Ovary (tissue), 9 donors: Measurements from ENCODE around the gene GOLGA7B. TPM values are rescaled to one million over a fixed set of nuclear protein-coding genes. Genes with fewer than 3 reads are reported as not detected.

Experiments used
- DNase-seq, 5 donors: peaks; one replicate each; pipeline ENCODE4 v3.0.0-alpha.2; 2019 to 2020
- H3K27ac ChIP-seq, 2 donors: fragments of 200-600 bp; one replicate each; pipeline versions ENCODE4 v1.5.1 to v1.8.0; 2019 to 2022
- H3K27me3 ChIP-seq: fragments of 200-600 bp; one replicate; pipeline ENCODE4 v1.8.0; 2022
- H3K36me3 ChIP-seq: fragments of 200-600 bp; sonication (generic); one replicate; pipeline ENCODE4 v1.5.1; 2019
- H3K4me1 ChIP-seq: one replicate; pipeline ENCODE4 v1.8.1; 2013; ENCODE audit warnings: mild to moderate bottlenecking, moderate library complexity; ENCODE audit not compliant: insufficient read depth
- H3K4me3 ChIP-seq: fragments of 200-600 bp; sonication (generic); one replicate; pipeline ENCODE4 v1.5.1; 2017
- H3K9me3 ChIP-seq, 2 donors: fragments of 200-600 bp in 1 of 2; sonication (generic) in 1 of 2; one replicate each; pipeline versions ENCODE4 v1.5.1 to v1.8.1; 2013 to 2019; ENCODE audit warnings: mild to moderate bottlenecking in 1 of 2, moderate library complexity in 1 of 2
- EP300 ChIP-seq: sonication (generic); formaldehyde crosslinking; IDR thresholded peaks from one replicate; pipeline ENCODE4 v1.6.1; 2017; ENCODE audit warnings: antibody characterized with exemption
- POLR2A ChIP-seq: fragments of 450-650 bp; IDR thresholded peaks from one replicate; pipeline ENCODE4 v1.6.1; 2017; ENCODE audit warnings: antibody characterized with exemption, mild to moderate bottlenecking, moderate library complexity
- WGBS, 3 donors: extraction: QIAGEN DNeasy Blood & Tissue Kit in 1 of 3; methylation state at CpG; one replicate each; pipeline versions ENCODE4 v1.1.5 to v1.1.7; 2013 to 2017; 5-methylcytosine and 5-hydroxymethylcytosine counted together
- intact Hi-C, 4 donors: fragments of 100-400 bp; cut with DNase I; formaldehyde crosslinking; loops; one replicate each; pipeline versions ENCODE4 v1.11.0 to v1.15.1; 2022 to 2023
- polyA plus RNA-seq, 2 donors: library from polyadenylated mRNA; stranded (reverse); fragments of 200-250 nt in 1 of 2; fragments of 350-450 nt in 1 of 2; fragmentation: Illumina TruSeq in 1 of 2; extraction: RNeasy Lipid Tissue Mini Kit (QIAGEN cat#74804) in 1 of 2; gene quantifications; one replicate each; pipeline ENCODE4 v1.2.3, GENCODE V29; 2013 to 2014
- total RNA-seq, 7 donors: library from RNA; depleted of rRNA in 2 of 7; stranded (reverse); fragments of >200 nt in 2 of 7; fragmentation: NEBNext Ultra II Directional in 3 of 7; extraction: Animal tissue kit (Norgen Biotek cat#: 25700) in 3 of 7; gene quantifications; one replicate each; pipeline versions ENCODE4 v1.1.0 to v1.2.4, GENCODE V29; 2016 to 2023
- TF ChIP-seq, protein P1 (sequence below), 3 donors: fragments of 450-650 bp in 2 of 3; fragments of 200-600 bp in 1 of 3; IDR thresholded peaks; one replicate each; pipeline versions ENCODE4 v1.5.1 to v1.8.0; 2016 to 2022; ENCODE audit warnings: antibody characterized with exemption in 3 of 3, mild to moderate bottlenecking in 1 of 3
- donor health status: DM: no; HTN: no; CAD: no; lungs with moderate emphysema.
- donor health status: DM: no; HTN: no; CAD: no.
- donor health status: Bipolar disorder and iron deficiency.
- donor health status: DM: yes; HTN: yes; CAD: no.
- donor health status: DM: no; HTN: no; CAD: no.
- donor health status: DM: yes; HTN: yes; CAD: no.

GOLGA7B gene
- total and polyA plus RNA-seq, 9 donors = under 0.01 to 0.30 (median 0.05) TPM; not detected in 2

DNA sequence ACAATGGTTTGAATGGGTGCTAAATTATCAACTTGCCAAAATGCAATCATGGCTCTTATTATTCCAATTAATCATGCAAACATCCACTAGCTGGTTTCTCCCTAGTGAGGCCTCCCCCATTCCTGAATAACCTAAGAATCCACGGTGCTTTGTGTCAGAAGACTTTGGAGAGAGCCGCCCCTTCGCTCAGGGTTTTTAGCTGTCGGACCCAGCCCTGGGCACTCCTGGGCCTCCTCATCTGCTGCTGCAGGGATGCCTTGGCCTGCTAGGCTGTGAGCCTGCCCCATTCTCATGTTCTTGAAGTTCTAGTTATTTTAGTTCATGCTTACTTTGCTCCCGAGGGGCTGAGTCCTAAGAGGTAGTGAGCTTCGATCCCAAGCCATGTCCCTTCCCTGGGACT is 43.7 kb upstream of the GOLGA7B start:
- DNase-seq = no peak
- Histone ChIP-seq H3K9me3 (no peaks in the 10 kb centered on the region), H3K4me1 (no peaks in the 10 kb centered on the region), H3K27me3 (no peaks in the 10 kb centered on the region), H3K36me3 (no peaks in the 10 kb centered on the region), H3K27ac (no peak overlapping the region), H3K4me3 (no peak overlapping the region)
- TF ChIP-seq, protein P1, sequence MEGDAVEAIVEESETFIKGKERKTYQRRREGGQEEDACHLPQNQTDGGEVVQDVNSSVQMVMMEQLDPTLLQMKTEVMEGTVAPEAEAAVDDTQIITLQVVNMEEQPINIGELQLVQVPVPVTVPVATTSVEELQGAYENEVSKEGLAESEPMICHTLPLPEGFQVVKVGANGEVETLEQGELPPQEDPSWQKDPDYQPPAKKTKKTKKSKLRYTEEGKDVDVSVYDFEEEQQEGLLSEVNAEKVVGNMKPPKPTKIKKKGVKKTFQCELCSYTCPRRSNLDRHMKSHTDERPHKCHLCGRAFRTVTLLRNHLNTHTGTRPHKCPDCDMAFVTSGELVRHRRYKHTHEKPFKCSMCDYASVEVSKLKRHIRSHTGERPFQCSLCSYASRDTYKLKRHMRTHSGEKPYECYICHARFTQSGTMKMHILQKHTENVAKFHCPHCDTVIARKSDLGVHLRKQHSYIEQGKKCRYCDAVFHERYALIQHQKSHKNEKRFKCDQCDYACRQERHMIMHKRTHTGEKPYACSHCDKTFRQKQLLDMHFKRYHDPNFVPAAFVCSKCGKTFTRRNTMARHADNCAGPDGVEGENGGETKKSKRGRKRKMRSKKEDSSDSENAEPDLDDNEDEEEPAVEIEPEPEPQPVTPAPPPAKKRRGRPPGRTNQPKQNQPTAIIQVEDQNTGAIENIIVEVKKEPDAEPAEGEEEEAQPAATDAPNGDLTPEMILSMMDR (IDR thresholded peaks at IDR 0.05) = no peak
- TF ChIP-seq EP300 (no peak), POLR2A (no peak)
- intact Hi-C loops = no loop called here
- WGBS, 3 donors = 69 to 72% (median 71%) methylated on average over 6 of the region's 6 CpGs

DNA sequence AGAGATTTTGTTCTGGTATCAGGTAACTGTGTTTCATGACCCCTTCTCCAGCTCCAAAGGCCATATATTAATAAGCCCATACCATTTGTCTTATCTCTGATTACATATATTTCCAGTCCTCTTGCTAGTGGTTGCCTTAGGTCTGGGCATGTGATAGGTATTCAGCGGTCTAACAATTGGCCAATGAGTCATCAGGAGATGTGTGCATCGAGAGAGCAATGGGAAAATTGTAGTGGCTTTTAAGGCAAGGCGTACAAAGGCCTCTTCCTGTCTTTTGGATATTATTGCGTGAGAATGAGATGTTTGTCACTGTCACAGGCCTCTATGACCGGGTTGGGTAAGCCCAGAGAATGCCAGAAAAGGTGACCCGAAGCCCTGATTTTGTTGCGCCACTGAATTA is 39.2 kb upstream of the GOLGA7B start:
- 75 to 90% (median 83%) methylated on average over 7 of the region's 7 CpGs for WGBS, 3 donors
- no peak for DNase-seq
- intact Hi-C loops = no loop called here
- H3K36me3 ChIP-seq = no peaks in the 10 kb centered on the region
- H3K4me3 ChIP-seq = no peak overlapping the region
- no peaks in the 10 kb centered on the region for H3K27me3 ChIP-seq
- TF ChIP-seq, protein P1 (IDR thresholded peaks at IDR 0.05) = no peak
- TF ChIP-seq POLR2A = no peak
- no peak for TF ChIP-seq EP300
- no peaks in the 10 kb centered on the region for H3K9me3 ChIP-seq
- H3K4me1 ChIP-seq = no peaks in the 10 kb centered on the region
- no peak overlapping the region for H3K27ac ChIP-seq

DNA sequence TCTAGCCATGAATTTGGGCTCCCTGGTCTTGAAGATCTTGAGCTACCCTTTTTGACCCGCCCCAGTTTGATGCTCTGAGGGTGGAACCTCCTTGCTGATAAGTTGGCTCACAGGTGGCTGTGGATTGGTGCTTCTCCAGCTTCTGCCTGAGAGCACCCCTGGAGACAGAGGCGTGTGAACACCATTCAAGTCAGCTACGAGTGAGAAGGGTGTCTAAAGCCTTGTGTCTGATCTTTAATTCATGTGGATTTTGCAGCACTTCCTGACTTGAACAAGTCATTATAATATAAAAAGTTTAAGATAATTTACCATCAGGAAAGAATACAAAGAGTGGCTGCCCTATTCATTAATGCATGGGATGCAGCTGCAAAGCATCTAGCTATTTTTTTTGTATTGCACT is 37.7 kb upstream of the GOLGA7B start:
- TF ChIP-seq, protein P1 (IDR thresholded peaks at IDR 0.05) = no peak
- TF ChIP-seq POLR2A (no peak), EP300 (no peak)
- Histone ChIP-seq H3K27ac (no peak overlapping the region), H3K36me3 (no peaks in the 10 kb centered on the region), H3K27me3 (no peaks in the 10 kb centered on the region), H3K4me1 (no peaks in the 10 kb centered on the region), H3K4me3 (no peak overlapping the region), H3K9me3 (no peaks in the 10 kb centered on the region)
- 54 to 58% (median 54%) methylated on average over 3 of the region's 3 CpGs for WGBS, 3 donors
- intact Hi-C loops = no loop called here
- no peak for DNase-seq

DNA sequence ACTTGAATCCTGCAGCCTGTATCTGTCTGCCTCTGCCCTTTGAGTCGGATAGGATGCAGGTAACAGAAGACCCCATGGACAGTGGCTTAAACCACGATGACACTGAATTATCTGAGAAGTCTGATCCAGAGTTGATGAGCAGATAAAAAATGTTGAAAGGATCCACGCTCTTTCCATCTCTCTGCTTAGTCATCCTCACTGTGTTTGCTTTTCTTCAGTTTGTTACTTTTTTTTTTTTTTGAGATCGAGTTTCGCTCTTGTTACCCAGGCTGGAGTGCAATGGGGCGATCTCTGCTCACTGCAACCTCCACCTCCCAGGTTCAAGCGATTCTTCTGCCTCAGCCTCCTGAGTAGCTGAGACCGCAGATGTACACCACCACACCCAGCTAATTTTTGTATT is 36.9 kb upstream of the GOLGA7B start:
- 64 to 71% (median 70%) methylated on average over 8 of the region's 8 CpGs for WGBS, 3 donors
- Histone ChIP-seq H3K36me3 (no peaks in the 10 kb centered on the region), H3K4me3 (no peak overlapping the region), H3K4me1 (no peaks in the 10 kb centered on the region), H3K9me3 (no peaks in the 10 kb centered on the region), H3K27ac (no peak overlapping the region), H3K27me3 (no peaks in the 10 kb centered on the region)
- intact Hi-C loops = no loop called here
- no peak for DNase-seq
- TF ChIP-seq, protein P1 (IDR thresholded peaks at IDR 0.05) = no peak
- TF ChIP-seq POLR2A = no peak
- TF ChIP-seq EP300 = no peak

DNA sequence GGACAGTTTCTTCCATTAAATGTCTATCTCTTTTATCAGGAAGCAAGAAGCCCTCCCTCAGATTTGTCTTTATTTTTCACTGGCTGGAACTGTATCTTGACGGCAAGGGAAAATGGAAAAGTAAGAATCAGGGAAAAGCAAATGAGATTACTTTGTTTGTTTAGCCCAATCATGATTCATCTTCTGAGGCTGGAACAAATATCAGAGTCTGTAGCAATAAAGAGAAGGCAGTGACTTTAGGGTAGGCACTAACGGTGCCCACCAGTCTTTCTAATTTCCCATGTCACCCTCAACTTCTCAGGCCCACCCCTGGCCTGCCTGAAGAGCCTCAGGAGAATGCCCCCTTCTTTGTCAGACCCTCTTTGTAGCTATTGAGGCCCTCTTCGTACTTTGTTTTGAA is 36.3 kb upstream of the GOLGA7B start:
- DNase-seq = no peak
- H3K27me3 ChIP-seq = no peaks in the 10 kb centered on the region
- 42 to 79% (median 59%) methylated on average over 3 of the region's 3 CpGs for WGBS, 3 donors
- H3K4me1 ChIP-seq = no peaks in the 10 kb centered on the region
- no peaks in the 10 kb centered on the region for H3K36me3 ChIP-seq
- intact Hi-C loops = no loop called here
- H3K27ac ChIP-seq = no peak overlapping the region
- TF ChIP-seq, protein P1 (IDR thresholded peaks at IDR 0.05) = no peak
- no peak for TF ChIP-seq POLR2A
- no peak for TF ChIP-seq EP300
- no peak overlapping the region for H3K4me3 ChIP-seq
- no peaks in the 10 kb centered on the region for H3K9me3 ChIP-seq
